OCI-LY7 (cell line): Measurements from ENCODE around the gene MAPK6. TPM values are rescaled to one million over a fixed set of nuclear protein-coding genes. Genes with fewer than 3 reads are reported as not detected.

Experiments used
- BruUV-seq: library from RNA; stranded (reverse); fragments of 400-500 nt; replicated peaks from 2 replicates; lab custom pipeline; 2021; lab: Mats Ljungman, UMichigan
- CTCF ChIA-PET: fragments of 300-600 bp; sonication (Branson Sonifier 250); formaldehyde crosslinking; loops from one replicate; lab custom pipeline; 2022; ENCODE audit warnings: antibody characterized with exemption; ENCODE audit not compliant: unreplicated experiment; lab: Charles Lee
- POLR2A ChIA-PET: fragments of 300-600 bp; sonication (Branson Sonifier 250); formaldehyde crosslinking; loops from one replicate; lab custom pipeline; 2022; ENCODE audit warnings: antibody characterized with exemption; lab: Charles Lee
- DNase-seq: peaks from one replicate; pipeline ENCODE4 v3.0.0-alpha.2; 2015; ENCODE audit warnings: low spot score
- H2AFZ ChIP-seq: fragments of 200-600 bp; sonication (generic), shearing (Covaris generic); 2 replicates; pipeline ENCODE4 v1.6.1; 2014; ENCODE audit warnings: mild to moderate bottlenecking, antibody characterized with exemption, low read length, moderate library complexity
- H3K27ac ChIP-seq: fragments of 200-600 bp; sonication (generic); 2 replicates; pipeline ENCODE4 v1.5.1; 2014; ENCODE audit warnings: mixed run types, low read depth, mild to moderate bottlenecking, moderate library complexity, low read length, inconsistent platforms; ENCODE audit not compliant: poor library complexity, severe bottlenecking
- H3K36me3 ChIP-seq: fragments of 200-600 bp; sonication (generic); 2 replicates; pipeline ENCODE4 v1.6.1; 2014; ENCODE audit warnings: mild to moderate bottlenecking, antibody characterized with exemption, low read length, moderate library complexity, mixed read lengths; ENCODE audit not compliant: insufficient read depth
- H3K4me1 ChIP-seq: fragments of 200-600 bp; sonication (generic); 2 replicates; pipeline ENCODE4 v1.5.1; 2014; ENCODE audit warnings: mild to moderate bottlenecking, low read length; ENCODE audit not compliant: insufficient read depth, poor library complexity, severe bottlenecking
- H3K4me2 ChIP-seq: fragments of 200-600 bp; sonication (generic); 2 replicates; pipeline ENCODE4 v1.6.1; 2014; ENCODE audit warnings: mild to moderate bottlenecking, low read length
- H3K4me3 ChIP-seq: fragments of 200-600 bp; sonication (generic); 2 replicates; pipeline ENCODE4 v1.5.1; 2014; ENCODE audit warnings: mild to moderate bottlenecking, low read depth, low read length; ENCODE audit not compliant: poor library complexity, severe bottlenecking
- H3K79me2 ChIP-seq: fragments of 200-600 bp; sonication (generic); 2 replicates; pipeline ENCODE4 v1.6.1; 2016; ENCODE audit warnings: low read depth, mild to moderate bottlenecking, low read length, moderate library complexity, mixed read lengths; ENCODE audit not compliant: insufficient read depth
- H3K9me2 ChIP-seq: fragments of 200-600 bp; sonication (generic); 2 replicates; pipeline ENCODE4 v1.6.1; 2016; ENCODE audit warnings: mild to moderate bottlenecking, low read length, mixed read lengths; ENCODE audit not compliant: insufficient read depth
- H3K9me3 ChIP-seq: fragments of 200-600 bp; sonication (generic); 2 replicates; pipeline ENCODE4 v1.6.1; 2014; ENCODE audit warnings: mild to moderate bottlenecking, mixed run types, low read length, mixed read lengths
- H4K20me1 ChIP-seq: fragments of 200-600 bp; sonication (generic); 2 replicates; pipeline ENCODE4 v1.6.1; 2014; ENCODE audit warnings: mild to moderate bottlenecking, antibody characterized with exemption, low read length, moderate library complexity, mixed read lengths; ENCODE audit not compliant: insufficient read depth
- EZH2phosphoT487 ChIP-seq: fragments of 200-600 bp; sonication (generic); IDR thresholded peaks from 2 replicates; pipeline ENCODE4 v1.6.1; 2018; ENCODE audit warnings: low read depth, borderline replicate concordance, mild to moderate bottlenecking, mixed run types, antibody characterized with exemption, low read length, moderate library complexity, mixed read lengths
- intact Hi-C: fragments of 100-400 bp; cut with micrococcal nuclease; formaldehyde crosslinking; loops from one replicate; pipeline ENCODE4 v1.10.0; 2022; ENCODE audit not compliant: unreplicated experiment
- total RNA-seq, 2 experiments: library from RNA; depleted of rRNA in 1 of 2; stranded (reverse); fragments of >200 nt in 1 of 2; shearing (Covaris generic) in 1 of 2; gene quantifications; 2 replicates each; pipeline ENCODE4 v1.2.3, GENCODE V29; 2014 to 2022
- TF ChIP-seq, protein P1 (sequence below): fragments of 200-600 bp; sonication (generic); conservative IDR thresholded peaks from 2 replicates; pipeline ENCODE4 v1.5.1; 2014; ENCODE audit warnings: mild to moderate bottlenecking, antibody characterized with exemption, low read length, moderate library complexity, mixed read lengths

Gene MAPK6
- total RNA-seq, 2 experiments from 2014 or later = 19.8 to 49.7 TPM

DNA sequence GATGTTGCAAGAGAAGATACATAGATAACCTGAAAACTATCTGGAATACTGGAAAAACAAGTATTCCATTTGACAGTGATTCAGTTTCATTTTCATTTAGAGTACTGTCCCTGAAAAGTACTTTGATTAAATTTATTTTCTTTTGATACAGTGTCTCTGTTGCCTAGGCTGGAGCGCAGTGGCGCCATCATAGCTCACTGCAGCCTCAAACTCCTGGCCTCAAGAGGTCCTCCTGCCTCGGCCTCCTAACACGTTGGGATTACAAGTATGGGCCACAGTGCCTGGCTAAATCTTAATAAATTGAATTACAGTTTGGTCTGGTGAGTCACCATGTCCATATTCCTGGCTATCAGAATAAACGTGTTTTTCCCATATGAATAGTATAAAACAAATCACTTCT is 45.8 kb upstream of the MAPK6 start:
- no peaks in the 10 kb centered on the region for H3K9me3 ChIP-seq
- TF ChIP-seq, protein P1, sequence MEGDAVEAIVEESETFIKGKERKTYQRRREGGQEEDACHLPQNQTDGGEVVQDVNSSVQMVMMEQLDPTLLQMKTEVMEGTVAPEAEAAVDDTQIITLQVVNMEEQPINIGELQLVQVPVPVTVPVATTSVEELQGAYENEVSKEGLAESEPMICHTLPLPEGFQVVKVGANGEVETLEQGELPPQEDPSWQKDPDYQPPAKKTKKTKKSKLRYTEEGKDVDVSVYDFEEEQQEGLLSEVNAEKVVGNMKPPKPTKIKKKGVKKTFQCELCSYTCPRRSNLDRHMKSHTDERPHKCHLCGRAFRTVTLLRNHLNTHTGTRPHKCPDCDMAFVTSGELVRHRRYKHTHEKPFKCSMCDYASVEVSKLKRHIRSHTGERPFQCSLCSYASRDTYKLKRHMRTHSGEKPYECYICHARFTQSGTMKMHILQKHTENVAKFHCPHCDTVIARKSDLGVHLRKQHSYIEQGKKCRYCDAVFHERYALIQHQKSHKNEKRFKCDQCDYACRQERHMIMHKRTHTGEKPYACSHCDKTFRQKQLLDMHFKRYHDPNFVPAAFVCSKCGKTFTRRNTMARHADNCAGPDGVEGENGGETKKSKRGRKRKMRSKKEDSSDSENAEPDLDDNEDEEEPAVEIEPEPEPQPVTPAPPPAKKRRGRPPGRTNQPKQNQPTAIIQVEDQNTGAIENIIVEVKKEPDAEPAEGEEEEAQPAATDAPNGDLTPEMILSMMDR = no peak
- POLR2A ChIA-PET = interaction anchor here (0.6 to 1.3 kb wide), 2 partner anchors 8 to 611 kb away, joined by 3 to 6 read pairs; no protein-coding TSS in a partner anchor
- no peak overlapping the region for H3K27ac ChIP-seq
- H3K4me2 ChIP-seq = no peak overlapping the region
- intact Hi-C loops = no loop called here
- H3K79me2 ChIP-seq = peaks cover 33% of the 10 kb centered on the region
- no peak for DNase-seq
- CTCF ChIA-PET = no interaction called here
- BruUV-seq = no TSS peak
- H3K4me1 ChIP-seq = peaks cover 11% of the 10 kb centered on the region
- peaks cover 9% of the 10 kb centered on the region; the same call in 1 of the 2 replicates for H3K36me3 ChIP-seq
- H3K4me3 ChIP-seq = no peak overlapping the region
- H3K9me2 ChIP-seq = no peaks in the 10 kb centered on the region
- no peak overlapping the region for H2AFZ ChIP-seq
- no peaks in the 10 kb centered on the region for H4K20me1 ChIP-seq

GRCh38 chr15:51973775-51974174 is 45.2 kb upstream of the MAPK6 start:
- no TSS peak for BruUV-seq
- Histone ChIP-seq H3K9me3 (no peaks in the 10 kb centered on the region), H3K79me2 (peaks cover 28% of the 10 kb centered on the region), H4K20me1 (no peaks in the 10 kb centered on the region), H3K9me2 (no peaks in the 10 kb centered on the region), H2AFZ (no peak overlapping the region), H3K4me2 (no peak overlapping the region), H3K27ac (no peak overlapping the region), H3K36me3 (peaks cover 3% of the 10 kb centered on the region; the same call in 1 of the 2 replicates), H3K4me1 (peaks cover 11% of the 10 kb centered on the region), H3K4me3 (no peak overlapping the region)
- DNase-seq = no peak
- no peak for TF ChIP-seq EZH2phosphoT487
- TF ChIP-seq, protein P1 = no peak
- intact Hi-C loops = no loop called here
- ChIA-PET CTCF (no interaction called here), POLR2A (interaction anchor here (0.6 kb wide), 2 partner anchors 99 to 610 kb away, joined by 3 read pairs; no protein-coding TSS in a partner anchor)

GRCh38 chr15:51982013-51982769 is 36.8 kb upstream of the MAPK6 start:
- BruUV-seq = no TSS peak
- CTCF ChIA-PET = no interaction called here
- no peaks in the 10 kb centered on the region for H3K9me3 ChIP-seq
- peak overlapping the region; percentile 94 for H2AFZ ChIP-seq
- no peak overlapping the region for H3K27ac ChIP-seq
- peak overlapping the region; percentile 22 for H3K4me3 ChIP-seq
- POLR2A ChIA-PET = interaction anchor here (0.9 to 2.0 kb wide), 3 partner anchors 10 to 101 kb away, joined by 4 to 8 read pairs (median 6); no protein-coding TSS in a partner anchor
- peak; percentile 88 for DNase-seq
- no peaks in the 10 kb centered on the region for H3K79me2 ChIP-seq
- no peaks in the 10 kb centered on the region for H3K9me2 ChIP-seq
- peaks cover 14% of the 10 kb centered on the region for H3K4me1 ChIP-seq
- peak overlapping the region; percentile 57 for H3K4me2 ChIP-seq
- no peaks in the 10 kb centered on the region for H3K36me3 ChIP-seq
- H4K20me1 ChIP-seq = no peaks in the 10 kb centered on the region
- intact Hi-C loops = loop anchor here (1.0 to 2.0 kb wide), 3 partner anchors 37 to 158 kb away; partner anchors contain the start of gene MAPK6
- no peak for TF ChIP-seq EZH2phosphoT487
- TF ChIP-seq, protein P1 = peak; percentile 93
